Activated gamma-delta T cell (primary cell): Measurements from ENCODE around the gene ATF1.
"Not testable (repeated sequence)": the region's sequence is repeated elsewhere in the genome, so short reads cannot be mapped to it uniquely, and the experiment has no call there.

Source experiments
- DNase-seq: peaks from one replicate; lab custom pipeline; 2025; lab: John Stamatoyannopoulos, UW

The ATF1 gene

DNA sequence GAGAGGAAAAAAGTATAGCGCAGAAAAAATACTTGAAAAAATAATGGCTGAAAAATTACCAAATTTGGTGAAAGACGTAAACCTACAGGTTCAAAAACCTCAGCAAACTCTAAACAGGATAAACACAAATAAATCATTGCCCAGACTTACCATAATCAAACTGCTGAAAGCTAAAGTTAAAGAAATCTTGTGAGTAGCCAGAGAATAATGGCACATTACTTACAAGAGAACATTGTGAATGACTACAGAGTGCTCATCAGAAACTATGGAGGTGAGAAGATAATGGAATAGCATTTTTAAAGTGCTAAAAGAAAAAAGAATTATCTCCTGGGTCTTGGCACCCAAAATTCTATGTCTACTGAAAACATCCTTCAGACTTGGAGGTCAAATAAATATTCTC lies 36.0 kb downstream of the ATF1 start:
- no peak for DNase-seq

GRCh38 chr12:50803230-50803875 lies 39.5 kb downstream of the ATF1 start:
- DNase-seq = no peak

DNA sequence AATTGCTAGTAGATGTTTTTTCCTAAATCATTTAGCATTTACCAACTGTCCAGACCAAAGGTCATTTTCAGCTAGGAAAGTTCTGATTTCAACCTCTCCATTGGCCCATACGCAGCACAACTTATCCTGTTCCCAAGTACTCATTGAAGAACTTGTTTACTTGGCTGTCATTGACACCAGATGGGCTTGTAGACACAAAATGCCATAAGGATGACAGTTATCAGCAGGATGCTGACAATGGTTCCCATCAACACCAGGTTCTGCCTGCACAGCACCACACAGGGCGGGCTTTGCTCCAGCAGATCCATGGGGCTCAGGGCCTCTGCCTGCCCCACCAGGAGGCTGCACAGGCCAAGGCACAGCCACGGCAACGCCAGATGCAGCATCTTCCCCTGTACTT lies 42.3 kb downstream of the ATF1 start:
- DNase-seq = no peak

DNA sequence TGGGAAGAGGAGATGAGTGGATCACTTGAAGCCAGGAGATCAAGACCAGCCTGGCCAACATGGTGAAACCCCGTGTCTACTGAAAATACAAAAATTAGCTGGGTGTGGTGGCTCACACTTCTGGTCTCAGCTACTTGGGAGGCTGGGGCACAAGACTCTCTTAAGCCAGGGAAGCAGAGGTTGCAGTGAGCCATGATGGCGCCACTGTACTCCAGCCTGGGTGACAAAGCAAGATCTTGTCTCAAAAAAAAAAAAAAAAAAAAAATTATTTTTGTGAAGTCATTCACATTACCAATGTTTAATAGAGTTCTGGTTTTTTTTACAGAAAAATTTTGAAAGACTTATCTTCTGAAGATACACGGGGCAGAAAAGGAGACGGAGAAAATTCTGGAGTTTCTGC lies 45.2 kb downstream of the ATF1 start:
- not testable (repeated sequence) for DNase-seq

DNA sequence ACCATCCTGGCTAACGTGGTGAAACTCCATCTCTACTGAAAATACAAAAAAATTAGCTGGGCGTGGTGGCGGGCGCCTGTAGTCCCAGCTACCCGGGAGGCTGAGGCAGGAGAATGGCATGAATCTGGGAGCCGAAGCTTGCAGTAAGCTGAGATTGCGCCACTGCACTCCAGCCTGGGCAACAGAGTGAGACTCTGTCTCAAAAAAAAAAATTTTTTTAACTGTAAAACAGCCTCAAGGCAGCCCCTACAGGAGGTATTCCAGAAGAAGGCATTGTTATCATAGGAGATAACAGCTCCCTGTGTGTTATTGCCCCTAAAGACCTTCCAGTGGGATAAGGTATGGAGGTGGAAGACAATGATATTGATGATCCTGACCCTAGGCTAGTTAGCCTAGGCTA lies 51.0 kb downstream of the ATF1 start:
- not testable (repeated sequence) for DNase-seq

- no peak for DNase-seq
Observed at GRCh38 chr12:50820177-50820576, 56.3 kb downstream of the ATF1 start.

GRCh38 chr12:50822082-50822481 lies 58.2 kb downstream of the ATF1 start:
- DNase-seq = no peak

DNA sequence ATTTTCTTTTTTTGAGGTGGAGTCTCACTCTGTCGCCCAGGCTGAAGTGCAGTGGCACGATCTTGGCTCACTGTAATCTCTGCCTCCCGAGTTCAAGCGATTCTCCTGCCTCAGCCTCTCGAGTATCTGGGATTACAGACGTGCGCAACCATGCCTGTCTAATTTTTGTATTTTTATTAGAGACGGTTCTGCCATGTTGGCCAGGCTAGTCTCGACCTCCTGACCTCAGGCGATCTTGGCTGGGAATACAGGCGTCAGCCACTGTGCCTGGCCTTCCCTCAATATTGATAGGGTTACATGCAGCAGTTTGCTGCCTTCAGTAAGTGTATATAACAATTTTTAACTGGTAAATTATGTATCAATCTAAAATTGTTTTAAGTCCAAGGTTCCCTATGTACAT lies 59.8 kb downstream of the ATF1 start:
- DNase-seq = not testable (repeated sequence)

- no peak for DNase-seq
Observed at GRCh38 chr12:50824914-50825313, 61.0 kb downstream of the ATF1 start.

GRCh38 chr12:50825372-50825838 lies 61.5 kb downstream of the ATF1 start:
- no peak for DNase-seq

DNA sequence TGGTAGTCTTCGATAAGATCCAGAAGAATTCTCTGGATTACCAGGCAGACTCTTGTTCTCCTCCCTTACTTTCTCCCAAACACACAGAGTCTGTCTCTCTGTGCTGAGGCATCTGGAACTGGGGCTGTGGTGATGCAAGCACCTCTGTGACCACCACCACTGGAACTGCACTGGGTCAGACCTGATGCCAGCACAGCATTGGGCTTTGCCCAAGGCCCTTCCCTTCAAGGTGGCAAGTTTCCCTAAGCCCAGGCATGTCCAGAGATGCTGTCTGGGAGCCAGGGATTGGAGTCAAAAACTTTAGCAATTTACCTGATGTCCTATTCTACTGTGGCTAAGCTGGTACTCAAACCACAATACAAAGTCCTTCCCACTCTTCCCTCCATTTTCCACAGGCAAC lies 64.2 kb downstream of the ATF1 start:
- no peak for DNase-seq

- DNase-seq = no peak
Observed at GRCh38 chr12:50828886-50829285, 65.0 kb downstream of the ATF1 start.

DNA sequence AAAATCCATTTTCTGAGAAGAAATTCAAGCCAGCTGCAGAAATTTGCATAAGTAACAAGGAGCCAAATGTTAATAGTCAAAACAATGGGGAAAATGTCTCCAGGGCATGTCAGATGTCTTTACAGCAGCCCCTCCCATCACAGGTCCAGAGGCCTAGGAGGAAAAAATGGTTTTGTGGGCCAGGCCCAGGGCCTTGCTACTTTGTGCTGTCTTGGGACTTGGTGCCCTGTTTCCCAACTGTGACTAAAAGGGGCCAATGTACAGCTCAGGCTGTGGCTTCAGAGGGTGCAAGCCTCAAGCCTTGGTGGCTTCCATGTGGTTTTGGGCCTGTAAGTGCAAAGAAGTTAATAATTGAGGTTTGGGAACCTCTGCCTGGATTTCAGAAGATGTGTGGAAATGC lies 69.9 kb downstream of the ATF1 start:
- DNase-seq = not testable (repeated sequence)

DNA sequence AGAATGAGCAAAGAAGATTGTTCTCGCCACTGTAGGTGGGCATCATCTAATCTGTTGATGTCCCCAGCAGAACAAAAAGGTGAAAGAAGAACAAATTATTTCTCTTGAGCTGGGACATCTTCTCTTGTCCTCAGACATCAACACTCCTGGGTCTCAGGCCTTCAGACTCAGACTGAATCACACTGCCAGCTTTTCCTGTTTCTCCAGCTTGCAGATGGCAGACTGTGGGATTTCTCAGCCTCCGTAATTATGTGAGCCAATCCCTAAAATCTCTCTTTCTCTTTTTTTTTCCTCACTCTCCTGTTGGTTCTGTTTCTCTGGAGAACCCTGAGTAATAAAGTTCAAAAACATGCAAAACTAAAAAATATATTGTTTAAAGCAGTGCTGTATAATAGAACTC lies 75.1 kb downstream of the ATF1 start:
- DNase-seq = no peak

- DNase-seq = no peak
Observed at GRCh38 chr12:50840809-50841487, 77.0 kb downstream of the ATF1 start.

- DNase-seq = no peak
Observed at GRCh38 chr12:50841716-50842531, 78.0 kb downstream of the ATF1 start.

DNA sequence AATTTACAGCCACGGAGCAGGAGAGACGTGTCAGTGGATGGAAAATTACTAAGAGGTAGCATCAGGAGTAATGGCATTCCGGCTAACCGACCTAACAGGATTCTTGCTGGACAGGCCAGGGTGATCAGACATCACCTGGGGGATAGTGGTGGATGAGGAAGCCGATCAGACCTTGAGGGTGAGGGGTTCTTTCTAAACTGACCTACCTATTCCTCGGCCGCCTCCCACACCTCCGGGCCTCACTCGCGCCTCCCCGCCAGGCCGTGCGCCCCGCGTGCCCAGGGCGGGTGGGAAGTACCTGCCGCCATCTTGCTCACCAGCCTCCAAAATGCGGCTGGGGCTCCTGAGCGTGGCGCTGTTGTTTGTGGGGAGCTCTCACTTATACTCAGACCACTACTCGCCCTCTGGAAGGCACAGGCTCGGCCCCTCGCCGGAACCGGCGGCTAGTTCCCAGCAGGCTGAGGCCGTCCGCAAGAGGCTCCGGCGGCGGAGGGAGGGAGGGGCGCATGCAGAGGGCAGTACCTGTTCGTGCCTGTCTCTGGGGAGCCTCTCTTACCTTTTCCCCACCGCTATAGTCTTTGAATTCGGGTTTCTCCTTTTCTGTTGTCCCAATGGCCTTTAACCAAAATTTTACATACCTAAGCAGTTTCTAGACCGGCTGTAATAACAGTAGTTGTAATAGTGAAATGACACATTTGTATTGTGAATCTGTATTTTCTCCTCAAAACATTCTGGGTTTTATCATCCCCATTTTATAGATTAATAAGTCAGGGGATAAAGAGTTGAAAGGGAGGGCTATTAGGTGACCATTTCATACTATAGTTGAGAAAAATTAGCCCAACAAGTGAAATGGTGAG lies 79.0 kb downstream of the ATF1 start, which contains the start of gene TMPRSS12:
TMPRSS12 (plus strand) TSS at position 290 of the 857 bp plus-strand sequence; CDS start at position 329, 39 bp downstream.
- DNase-seq = no peak

- no peak for DNase-seq
Observed at GRCh38 chr12:50845021-50845647, 81.2 kb downstream of the ATF1 start.

- DNase-seq = no peak
Observed at GRCh38 chr12:50848963-50849362, 85.1 kb downstream of the ATF1 start.

GRCh38 chr12:50855218-50855617 lies 91.3 kb downstream of the ATF1 start:
- not testable (repeated sequence) for DNase-seq

DNA sequence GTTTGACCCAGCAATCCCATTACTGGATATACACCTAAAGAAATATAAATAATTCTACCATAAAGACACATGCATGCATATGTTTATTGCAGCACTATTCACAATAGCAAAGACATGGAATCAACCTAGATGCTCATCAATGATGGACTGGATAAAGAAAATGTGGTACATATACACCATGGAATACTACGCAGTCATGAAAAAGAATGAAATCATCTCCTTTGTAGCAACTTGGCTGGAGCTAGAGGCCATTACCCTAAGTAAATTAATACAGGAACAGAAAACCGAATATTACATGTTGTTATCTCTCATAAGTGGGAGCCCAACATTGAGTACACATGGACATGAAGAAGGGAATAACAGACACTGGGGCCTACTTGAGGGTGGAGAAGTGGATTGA lies 91.8 kb downstream of the ATF1 start:
- DNase-seq = not testable (repeated sequence)
